Activated CD4-positive, alpha-beta T cell treated with anti-CD3 and anti-CD28 coated beads for 36 hours (primary cell): ENCODE measurements around the gene PHF21B. TPM values are rescaled to one million over a fixed set of nuclear protein-coding genes. Genes with fewer than 3 reads are reported as not detected.
"Not testable (repeated sequence)": the region's sequence is repeated elsewhere in the genome, so short reads cannot be mapped to it uniquely, and the experiment has no call there.

ENCODE experiments used
- ATAC-seq: fragments of 200-7000 bp; cut with Tn5 transposase; one replicate; pipeline ENCODE4 v1.10.0; 2021; ENCODE audit warnings: mild to moderate bottlenecking, moderate library complexity
- CTCF ChIA-PET: fragments of 350-600 bp; sonication (Branson Sonifier 250); formaldehyde crosslinking; loops from one replicate; lab custom pipeline; 2021; ENCODE audit warnings: antibody characterized with exemption; lab: Charles Lee
- POLR2A ChIA-PET: fragments of 350-600 bp; sonication (Branson Sonifier 250); formaldehyde crosslinking; loops from one replicate; lab custom pipeline; 2021; ENCODE audit warnings: antibody characterized with exemption, inconsistent platforms; lab: Charles Lee
- DNase-seq: peaks from one replicate; pipeline ENCODE4 v3.0.0-alpha.2; 2020
- H3K27ac Mint-ChIP-seq: one replicate; pipeline ENCODE4 v1.8.0; 2021; ENCODE audit warnings: mixed read lengths
- H3K27me3 Mint-ChIP-seq: one replicate; pipeline ENCODE4 v1.8.0; 2021; ENCODE audit warnings: mixed read lengths
- H3K36me3 Mint-ChIP-seq: one replicate; pipeline ENCODE4 v1.8.0; 2021; ENCODE audit warnings: low read depth, mixed read lengths
- H3K4me1 Mint-ChIP-seq: one replicate; pipeline ENCODE4 v1.8.0; 2021; ENCODE audit warnings: mixed read lengths
- H3K4me3 Mint-ChIP-seq: one replicate; pipeline ENCODE4 v1.8.0; 2021; ENCODE audit warnings: mild to moderate bottlenecking, moderate library complexity, mixed read lengths
- H3K9me3 Mint-ChIP-seq: one replicate; pipeline ENCODE4 v1.8.0; 2021; ENCODE audit warnings: low read depth, mixed read lengths
- intact Hi-C, 2 experiments: fragments of 100-400 bp; cut with DNase I in 1 of 2; cut with micrococcal nuclease in 1 of 2; formaldehyde crosslinking; loops; one replicate each; pipeline versions ENCODE4 v1.14.2 to v1.15.1; 2022 to 2024; cut with DNase I, micrococcal nuclease
- total RNA-seq, 2 experiments: library from RNA; stranded (reverse); gene quantifications; one replicate each; pipeline ENCODE4 v1.2.3, GENCODE V29; 2021

Gene PHF21B
- total RNA-seq, 2 experiments from 2014 or later: not detected

DNA sequence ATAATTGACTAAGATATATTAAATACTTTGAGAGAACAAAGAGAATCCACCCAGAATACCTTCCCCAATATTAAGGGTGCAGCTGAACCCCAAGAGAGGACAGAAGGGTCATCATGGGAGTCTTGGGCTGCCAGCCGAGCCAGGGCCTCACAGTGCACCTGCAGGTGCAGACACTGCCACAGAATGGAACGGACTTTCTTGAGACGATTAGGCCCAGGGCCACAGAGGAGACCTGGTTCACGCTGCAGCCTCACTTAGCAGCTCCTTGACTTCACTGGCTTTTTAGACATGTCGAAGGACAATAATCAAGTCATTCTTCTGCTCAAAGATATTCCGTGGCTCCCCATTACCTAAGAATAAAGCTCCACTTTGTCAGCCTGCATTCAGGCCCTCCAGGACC lies 100.6 kb downstream of the PHF21B start:
- POLR2A ChIA-PET: no interaction called here

DNA sequence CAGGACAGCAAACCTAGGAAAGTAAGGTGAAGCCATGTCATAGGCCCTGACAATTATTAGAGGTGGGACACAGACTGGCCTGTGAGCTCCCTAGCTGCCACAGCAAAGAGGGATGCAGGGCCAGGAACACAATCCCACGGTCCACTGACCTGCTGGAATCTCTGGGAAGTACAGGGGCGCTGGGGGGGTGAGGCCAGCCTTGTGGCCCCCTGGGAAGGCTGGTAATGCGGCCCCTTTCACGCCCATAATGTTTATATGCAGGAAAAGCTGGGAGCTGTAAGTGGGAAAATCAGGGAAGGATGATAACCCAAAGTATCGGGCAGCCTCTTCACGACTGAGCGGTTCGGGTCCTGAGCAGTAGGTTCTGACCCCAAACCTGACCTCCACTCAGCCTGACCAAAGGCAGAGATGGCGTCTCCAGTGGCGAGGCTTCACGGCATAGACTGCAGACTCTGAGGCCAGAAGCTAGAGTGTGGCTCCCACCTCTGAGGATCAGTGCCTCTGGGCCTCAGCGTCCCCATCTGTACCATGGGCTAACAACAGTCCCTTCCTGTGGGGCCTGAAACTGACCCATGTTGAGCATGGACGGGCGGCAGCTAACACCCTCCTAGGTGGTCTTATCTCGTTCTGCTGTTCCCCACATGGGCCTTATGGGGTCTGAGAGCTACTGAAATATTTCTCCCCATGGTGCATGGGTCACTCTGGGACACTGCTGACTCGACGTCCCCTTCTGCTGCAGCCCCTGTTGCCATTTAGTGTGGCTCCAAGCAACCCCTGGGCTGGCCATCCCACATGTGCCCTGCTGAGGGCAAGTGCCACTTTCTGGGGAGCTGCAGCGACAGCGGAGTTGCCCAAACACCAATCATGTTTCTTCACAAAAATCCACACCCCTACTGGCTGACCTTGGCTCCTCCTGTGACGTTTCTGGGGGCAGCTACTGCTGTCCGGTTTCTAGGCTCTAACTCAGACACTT lies 101.8 kb downstream of the PHF21B start:
- no peak overlapping the region for H3K27ac Mint-ChIP-seq
- H3K36me3 Mint-ChIP-seq: no peaks in the 10 kb centered on the region
- POLR2A ChIA-PET: no interaction called here
- no peaks in the 10 kb centered on the region for H3K4me1 Mint-ChIP-seq
- CTCF ChIA-PET: interaction anchor here (0.6 kb wide), 2 partner anchors 78 to 660 kb away, joined by 3 read pairs; no protein-coding TSS in a partner anchor
- ATAC-seq (no peak), DNase-seq (no peak)
- no peak overlapping the region for H3K4me3 Mint-ChIP-seq
- H3K27me3 Mint-ChIP-seq: peaks cover 16% of the 10 kb centered on the region
- peaks cover 2% of the 10 kb centered on the region for H3K9me3 Mint-ChIP-seq
- intact Hi-C loops: no loop called here

More for the DNA sequence above, 100.6 kb downstream of the PHF21B start:
- Mint-ChIP-seq H3K27ac (no peak overlapping the region), H3K9me3 (peaks cover 2% of the 10 kb centered on the region), H3K4me3 (no peak overlapping the region), H3K36me3 (no peaks in the 10 kb centered on the region), H3K27me3 (peaks cover 12% of the 10 kb centered on the region), H3K4me1 (no peaks in the 10 kb centered on the region)
- DNase-seq (no peak), ATAC-seq (no peak)
- intact Hi-C loops: no loop called here
- CTCF ChIA-PET: no interaction called here

DNA sequence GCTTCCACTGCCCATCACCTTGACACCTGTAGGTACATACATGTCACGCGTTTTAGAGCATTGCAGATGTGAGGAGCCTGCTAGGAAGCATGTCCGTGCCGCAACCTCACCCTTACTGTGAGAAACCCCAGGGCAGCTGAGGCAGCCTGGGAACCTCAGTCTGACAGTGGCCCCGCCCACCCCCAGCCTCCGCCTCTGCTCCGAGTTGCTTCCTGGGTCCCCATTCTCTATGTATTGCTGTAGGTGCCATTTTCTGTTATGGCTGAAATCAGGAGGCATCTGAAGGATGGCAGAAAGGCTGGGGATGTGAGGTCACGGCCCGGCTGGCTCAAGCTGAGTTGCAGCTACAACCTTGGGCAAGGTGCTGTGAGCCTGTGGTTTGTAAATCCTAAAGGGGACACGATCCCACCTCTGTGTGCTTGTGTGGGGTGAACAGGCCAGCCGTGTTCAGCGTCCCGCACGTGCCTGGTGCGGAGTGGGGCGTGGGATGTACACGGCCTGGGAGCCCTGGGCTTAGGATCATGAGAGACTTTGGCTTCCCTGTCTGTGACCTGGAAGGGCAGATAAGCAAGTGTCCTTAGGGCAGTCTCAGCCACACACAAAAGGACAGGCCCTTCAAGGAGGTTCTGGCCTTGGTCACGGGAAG lies 102.7 kb downstream of the PHF21B start:
- Mint-ChIP-seq H3K36me3 (no peaks in the 10 kb centered on the region), H3K27ac (no peak overlapping the region), H3K9me3 (peaks cover 4% of the 10 kb centered on the region), H3K4me1 (no peaks in the 10 kb centered on the region), H3K27me3 (peaks cover 20% of the 10 kb centered on the region), H3K4me3 (no peak overlapping the region)
- ATAC-seq (no peak), DNase-seq (no peak)
- intact Hi-C loops: no loop called here
- ChIA-PET POLR2A (no interaction called here), CTCF (no interaction called here)

DNA sequence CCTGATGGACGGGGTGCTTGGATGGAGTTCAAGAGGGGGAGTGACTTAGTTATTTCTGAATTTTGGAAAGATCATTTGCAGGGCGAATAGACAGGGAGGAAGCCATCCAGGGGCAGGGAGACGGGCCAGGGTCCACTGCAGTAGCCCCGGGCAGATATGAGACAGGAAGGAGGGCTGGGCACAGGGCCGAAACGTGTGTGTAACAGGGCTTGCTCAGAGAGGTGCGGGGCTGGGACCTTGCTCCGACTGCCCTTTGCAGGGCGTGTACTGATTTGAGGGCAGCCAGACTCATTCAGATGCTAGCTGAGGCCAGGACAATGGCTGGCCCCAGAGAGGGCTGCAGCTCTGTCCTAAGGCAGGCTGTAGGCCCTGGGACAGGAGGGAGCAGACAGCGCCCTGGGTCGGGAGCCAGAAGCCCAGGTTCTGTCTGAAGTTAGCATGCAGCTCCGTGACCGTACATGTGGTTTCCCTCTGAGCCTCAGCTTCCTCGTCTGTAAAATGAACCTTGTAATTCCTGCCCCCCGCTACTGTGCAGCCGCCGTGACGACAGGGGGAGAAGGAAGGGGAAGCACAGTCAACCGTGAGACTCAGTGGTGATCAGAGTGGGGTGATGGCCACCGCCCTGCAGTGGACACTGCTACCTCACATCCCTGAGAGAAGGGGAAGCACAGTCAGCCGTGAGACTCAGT lies 103.4 kb downstream of the PHF21B start:
- intact Hi-C loops: no loop called here
- Mint-ChIP-seq H3K27ac (no peak overlapping the region), H3K27me3 (peaks cover 19% of the 10 kb centered on the region), H3K9me3 (peaks cover 5% of the 10 kb centered on the region), H3K4me1 (no peaks in the 10 kb centered on the region), H3K4me3 (no peak overlapping the region), H3K36me3 (no peaks in the 10 kb centered on the region)
- CTCF ChIA-PET: no interaction called here
- no peak for ATAC-seq
- POLR2A ChIA-PET: no interaction called here
- DNase-seq: no peak

DNA sequence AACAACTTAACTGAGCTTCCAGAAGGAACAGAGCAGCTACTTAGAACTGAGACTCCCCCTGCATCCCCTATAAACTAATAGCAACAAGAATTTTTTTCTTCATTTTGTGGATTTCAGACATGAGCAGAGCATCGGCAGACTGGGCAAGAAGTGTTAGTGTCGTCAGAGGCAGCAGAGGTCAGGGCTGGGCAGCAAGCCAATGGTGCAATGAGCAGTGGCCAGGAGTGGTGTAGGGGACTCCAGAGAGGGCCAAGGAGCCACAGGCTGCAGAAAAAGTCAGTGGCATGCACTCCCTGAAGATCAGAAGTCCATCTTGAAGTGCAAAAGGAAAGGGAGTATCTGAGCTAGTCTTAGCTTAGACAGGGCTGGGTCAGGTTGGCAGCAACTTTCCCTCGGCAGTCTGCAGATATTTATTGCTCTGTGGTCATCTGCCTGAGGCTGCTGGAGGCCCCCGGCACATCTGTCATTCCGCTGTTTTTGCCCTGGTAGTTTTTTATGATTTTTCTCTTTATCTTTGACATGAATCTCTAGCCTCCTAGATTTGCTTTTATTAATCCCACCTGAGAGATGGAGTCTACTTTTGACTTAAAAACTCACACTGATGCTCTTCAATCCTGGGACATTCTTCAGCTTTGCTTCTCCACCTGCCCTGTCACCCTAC lies 105.2 kb downstream of the PHF21B start:
- H3K4me3 Mint-ChIP-seq, DNase-seq, H3K27ac Mint-ChIP-seq, H3K9me3 Mint-ChIP-seq, POLR2A ChIA-PET, intact Hi-C loops, ATAC-seq, CTCF ChIA-PET, H3K36me3 Mint-ChIP-seq, H3K4me1 Mint-ChIP-seq: not testable (repeated sequence)
- H3K27me3 Mint-ChIP-seq: peaks cover 19% of the 10 kb centered on the region

DNA sequence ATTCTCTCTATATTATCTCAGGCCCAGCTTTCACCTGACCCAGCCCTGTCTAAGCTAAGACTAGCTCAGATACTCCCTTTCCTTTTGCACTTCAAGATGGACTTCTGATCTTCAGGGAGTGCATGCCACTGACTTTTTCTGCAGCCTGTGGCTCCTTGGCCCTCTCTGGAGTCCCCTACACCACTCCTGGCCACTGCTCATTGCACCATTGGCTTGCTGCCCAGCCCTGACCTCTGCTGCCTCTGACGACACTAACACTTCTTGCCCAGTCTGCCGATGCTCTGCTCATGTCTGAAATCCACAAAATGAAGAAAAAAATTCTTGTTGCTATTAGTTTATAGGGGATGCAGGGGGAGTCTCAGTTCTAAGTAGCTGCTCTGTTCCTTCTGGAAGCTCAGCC lies 106.6 kb downstream of the PHF21B start:
- POLR2A ChIA-PET, CTCF ChIA-PET, DNase-seq, ATAC-seq, intact Hi-C loops, H3K4me3 Mint-ChIP-seq, H3K9me3 Mint-ChIP-seq, H3K27ac Mint-ChIP-seq, H3K36me3 Mint-ChIP-seq, H3K4me1 Mint-ChIP-seq: not testable (repeated sequence)
- H3K27me3 Mint-ChIP-seq: peaks cover 19% of the 10 kb centered on the region

DNA sequence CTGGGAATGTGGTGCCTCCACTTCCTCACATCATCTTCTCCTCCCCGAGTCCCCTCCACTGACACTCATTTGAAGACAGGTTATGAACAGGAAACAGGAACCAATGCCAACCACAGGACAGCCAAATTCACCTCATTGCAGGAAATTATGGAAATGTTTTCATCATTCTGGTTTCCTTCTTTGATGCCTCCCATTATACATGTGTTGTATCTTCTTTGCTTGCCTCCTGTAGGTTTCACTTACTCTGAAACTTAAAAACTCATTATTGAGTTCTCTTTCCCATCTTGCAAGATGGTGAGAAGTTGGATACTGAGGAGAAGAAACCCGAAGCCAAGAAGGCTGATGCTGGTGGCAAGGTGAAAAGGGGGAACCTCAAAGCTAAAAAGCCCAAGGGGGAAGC lies 108.5 kb downstream of the PHF21B start:
- CTCF ChIA-PET: no interaction called here
- no peak for DNase-seq
- Mint-ChIP-seq H3K27ac (no peak overlapping the region), H3K4me1 (no peaks in the 10 kb centered on the region), H3K4me3 (no peak overlapping the region), H3K27me3 (peaks cover 15% of the 10 kb centered on the region), H3K36me3 (no peaks in the 10 kb centered on the region), H3K9me3 (peaks cover 7% of the 10 kb centered on the region)
- no peak for ATAC-seq
- POLR2A ChIA-PET: no interaction called here
- intact Hi-C loops: no loop called here

DNA sequence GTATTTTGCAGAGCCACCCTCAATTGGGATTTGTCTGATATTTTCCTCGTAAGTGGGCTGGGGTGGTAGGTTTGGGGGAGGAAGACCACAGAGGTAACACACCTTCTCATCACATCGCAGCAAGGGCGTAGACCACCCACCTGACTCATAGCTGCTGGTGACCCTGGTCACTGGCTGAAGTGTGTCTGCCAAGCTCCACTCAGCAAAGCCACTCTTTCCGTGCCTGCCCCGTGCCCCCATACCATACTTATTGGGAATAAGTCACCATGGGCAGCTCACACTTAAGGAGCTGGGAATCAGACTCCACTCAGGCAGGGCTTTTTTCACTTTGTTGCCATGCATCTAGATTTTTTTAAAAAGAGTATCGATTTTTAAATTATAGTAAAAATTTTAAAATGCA lies 111.6 kb downstream of the PHF21B start:
- CTCF ChIA-PET: no interaction called here
- H3K27me3 Mint-ChIP-seq: peaks cover 8% of the 10 kb centered on the region
- H3K4me1 Mint-ChIP-seq: no peaks in the 10 kb centered on the region
- H3K9me3 Mint-ChIP-seq: peaks cover 7% of the 10 kb centered on the region
- no peak for ATAC-seq
- POLR2A ChIA-PET: no interaction called here
- DNase-seq: no peak
- no peaks in the 10 kb centered on the region for H3K36me3 Mint-ChIP-seq
- intact Hi-C loops: no loop called here
- H3K4me3 Mint-ChIP-seq: no peak overlapping the region
- H3K27ac Mint-ChIP-seq: no peak overlapping the region

DNA sequence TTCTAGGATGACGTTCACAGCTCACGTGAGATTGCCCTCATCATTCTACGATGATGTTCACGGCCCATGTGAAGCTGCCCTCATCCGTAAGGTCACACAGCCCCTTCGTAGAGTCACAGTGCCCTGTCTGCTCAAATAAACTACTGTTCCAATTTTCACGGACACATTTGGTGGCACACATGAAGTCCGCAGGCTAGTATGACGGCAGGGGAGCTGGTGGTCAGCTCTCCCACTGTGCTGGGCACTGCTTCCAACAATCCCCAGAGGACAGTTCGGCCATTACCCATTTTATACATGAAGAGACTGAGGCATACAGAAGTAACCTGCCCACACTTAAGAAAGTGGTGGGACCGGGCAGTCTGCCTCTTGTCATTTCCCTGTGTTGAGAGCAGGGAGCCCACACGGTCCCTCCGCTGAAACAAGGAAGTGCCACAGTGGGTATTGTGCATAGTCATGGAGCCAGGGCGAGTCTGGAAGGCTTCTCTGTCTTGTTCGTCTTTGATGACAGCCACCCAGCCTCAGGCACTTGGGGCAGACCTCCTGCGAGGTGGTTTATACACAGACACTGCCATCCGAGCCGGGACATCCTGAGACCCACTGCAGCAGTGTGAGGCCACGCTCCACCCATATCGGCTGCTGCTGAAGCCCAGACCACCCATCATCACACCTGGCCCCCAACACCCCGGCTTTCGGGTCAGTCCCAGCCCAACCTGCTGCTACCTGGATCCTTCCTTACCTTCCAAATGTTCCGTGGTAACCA lies 114.3 kb downstream of the PHF21B start:
- Mint-ChIP-seq H3K27ac (no peak overlapping the region), H3K9me3 (no peaks in the 10 kb centered on the region), H3K4me3 (no peak overlapping the region), H3K4me1 (no peaks in the 10 kb centered on the region), H3K36me3 (no peaks in the 10 kb centered on the region), H3K27me3 (no peaks in the 10 kb centered on the region)
- ATAC-seq: no peak
- intact Hi-C loops: no loop called here
- DNase-seq: no peak
- POLR2A ChIA-PET: no interaction called here
- CTCF ChIA-PET: no interaction called here

DNA sequence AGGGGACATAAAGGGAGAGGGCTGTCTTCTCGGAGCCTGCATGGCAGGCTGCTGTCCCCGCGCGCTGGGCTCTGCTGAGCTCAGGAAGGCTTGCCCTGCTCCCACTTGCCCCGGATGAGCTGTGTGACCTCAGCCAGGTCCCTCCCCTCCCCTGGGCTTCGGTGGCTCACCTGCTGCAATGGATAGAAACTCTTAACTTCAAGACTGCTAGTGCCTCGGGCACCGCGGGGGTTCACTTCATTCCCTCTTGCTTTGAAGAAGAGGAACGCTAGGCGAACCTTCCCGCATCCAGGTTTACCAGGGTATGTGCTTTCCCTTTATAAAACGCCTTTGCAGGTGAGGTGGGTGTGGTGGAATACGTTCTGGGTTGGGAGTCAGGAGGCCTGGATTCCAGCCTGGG lies 115.0 kb downstream of the PHF21B start:
- Mint-ChIP-seq H3K4me1 (no peaks in the 10 kb centered on the region), H3K4me3 (no peak overlapping the region), H3K36me3 (no peaks in the 10 kb centered on the region), H3K27ac (no peak overlapping the region), H3K27me3 (no peaks in the 10 kb centered on the region), H3K9me3 (no peaks in the 10 kb centered on the region)
- ATAC-seq (no peak), DNase-seq (no peak)
- ChIA-PET CTCF (no interaction called here), POLR2A (no interaction called here)
- intact Hi-C loops: no loop called here

DNA sequence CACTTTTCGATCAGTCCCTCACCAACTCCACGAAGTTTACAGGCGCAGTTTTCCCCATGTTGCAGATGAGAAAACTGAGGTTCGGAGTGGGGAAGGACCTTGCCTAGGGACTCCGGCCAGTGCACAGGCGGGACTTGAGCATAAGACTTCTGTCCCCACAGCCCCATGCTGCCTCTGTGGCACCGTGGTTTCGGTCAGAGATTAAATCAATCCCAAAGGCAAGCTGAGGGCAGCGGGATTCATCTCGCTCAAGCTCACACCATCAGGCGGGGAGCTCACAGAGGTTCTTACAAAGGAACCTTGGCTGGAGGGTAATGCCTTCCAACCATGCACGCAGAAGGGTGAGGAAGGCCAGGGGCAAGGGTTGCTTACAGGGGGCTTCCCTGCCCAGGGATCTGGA lies 115.5 kb downstream of the PHF21B start:
- H3K36me3 Mint-ChIP-seq: no peaks in the 10 kb centered on the region
- CTCF ChIA-PET: no interaction called here
- intact Hi-C loops: no loop called here
- H3K4me1 Mint-ChIP-seq: no peaks in the 10 kb centered on the region
- H3K4me3 Mint-ChIP-seq: no peak overlapping the region
- no peaks in the 10 kb centered on the region for H3K27me3 Mint-ChIP-seq
- no peak overlapping the region for H3K27ac Mint-ChIP-seq
- DNase-seq (no peak), ATAC-seq (no peak)
- POLR2A ChIA-PET: no interaction called here
- no peaks in the 10 kb centered on the region for H3K9me3 Mint-ChIP-seq
